ENCODE data around the gene SHISA8. TPM values are rescaled to one million over a fixed set of nuclear protein-coding genes. Genes with fewer than 3 reads are reported as not detected.

SHISA8 gene
- total RNA-seq, 2 donors from 2014 or later = 1.1 to 4.2 TPM

DNA sequence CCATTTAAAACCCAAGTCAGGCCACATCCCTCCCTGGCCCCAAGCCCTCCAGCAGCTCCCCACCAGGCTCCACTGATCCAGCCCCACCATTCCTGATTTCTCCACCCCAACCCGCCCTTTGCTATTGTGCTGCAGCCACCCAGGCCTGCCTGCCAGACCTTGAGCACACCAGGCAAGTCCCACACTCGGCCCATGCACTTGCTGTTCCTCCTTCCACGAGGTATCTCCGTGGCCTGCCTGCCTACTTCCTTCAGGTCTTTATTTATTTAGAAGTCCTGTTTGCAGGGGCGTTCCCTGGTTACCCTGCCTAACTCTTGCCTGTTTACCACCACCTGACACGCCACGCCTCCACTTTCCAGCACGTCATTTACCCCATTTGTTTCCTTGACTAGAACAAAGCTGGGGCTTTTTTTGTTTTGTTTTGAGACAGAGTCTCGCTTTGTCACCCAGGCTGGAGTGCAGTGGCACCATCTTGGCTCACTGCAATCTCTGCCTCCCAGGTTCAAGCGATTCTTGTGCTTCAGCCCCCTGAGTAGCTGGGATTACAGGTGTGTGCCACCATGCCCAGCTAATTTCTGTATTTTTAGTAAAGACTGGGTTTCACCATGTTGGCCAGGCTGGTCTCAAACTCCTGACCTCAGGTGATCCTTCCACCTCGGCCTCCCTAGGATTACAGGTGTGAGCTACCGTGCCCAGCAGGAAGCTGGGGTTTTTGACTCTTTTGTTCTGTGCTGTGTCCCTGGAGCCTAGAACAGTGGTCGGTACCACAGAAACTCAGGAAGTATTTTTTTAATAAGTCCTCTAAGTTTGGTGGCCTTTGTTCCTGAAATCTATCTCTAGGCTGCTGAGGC is 25.3 kb upstream of the SHISA8 start:
- Mint-ChIP-seq H3K27ac (peak overlapping the region; percentile 94 to 99), H3K9me3 (no peaks in the 10 kb centered on the region), H3K36me3 (peaks cover 48 to 49% of the 10 kb centered on the region in 2 donors)
- ATAC-seq = peak; percentile 76 to 84
- peak; percentile 87 to 90 for DNase-seq (ENCODE audit: low spot score in 2 of 2)

DNA sequence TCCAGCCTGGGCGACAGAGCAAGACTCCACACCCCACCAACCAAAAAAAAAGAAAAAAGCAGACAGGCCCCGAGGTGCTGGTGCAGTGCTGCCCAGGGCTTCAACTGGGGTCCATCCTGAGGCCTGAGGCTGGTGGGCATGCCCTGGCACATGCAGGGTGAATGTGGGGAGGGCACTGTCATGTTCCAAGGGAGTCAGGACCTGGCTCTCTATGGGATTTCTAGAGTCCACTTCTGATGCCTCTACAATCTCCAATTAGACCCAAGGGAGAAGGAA is 22.0 kb upstream of the SHISA8 start:
- Mint-ChIP-seq H3K36me3 (peaks cover 21 to 24% of the 10 kb centered on the region in 2 donors), H3K27ac (no peak overlapping the region)

DNA sequence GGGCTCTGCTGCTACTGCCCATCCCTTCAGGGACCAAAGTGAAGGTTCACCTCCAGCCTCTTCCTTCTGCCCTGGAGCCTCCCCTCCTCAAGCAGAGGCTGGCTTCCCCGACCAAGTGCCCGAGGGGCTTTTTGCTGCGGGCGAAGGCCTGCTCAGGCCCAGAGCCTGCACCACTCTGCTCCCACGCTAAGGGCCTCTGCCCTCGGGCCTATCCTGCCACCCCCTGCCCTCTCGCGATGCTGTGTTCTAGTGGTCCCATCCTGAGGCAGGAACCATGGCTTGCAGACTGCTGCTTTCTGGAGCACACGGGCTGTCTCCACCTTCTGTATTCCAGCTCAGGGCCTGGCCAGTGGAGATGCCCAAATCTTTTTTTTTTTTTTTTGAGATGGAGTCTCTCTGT is 20.6 kb upstream of the SHISA8 start:
- ATAC-seq = no peak
- Mint-ChIP-seq H3K9me3 (no peaks in the 10 kb centered on the region), H3K27ac (peak overlapping the region in 1 of 2 donors; percentile 55), H3K36me3 (peaks cover 10 to 12% of the 10 kb centered on the region in 2 donors)
- DNase-seq (ENCODE audit: low spot score in 2 of 2) = no peak

More for the DNA sequence above, 22.0 kb upstream of the SHISA8 start:
- no peak for DNase-seq (ENCODE audit: low spot score in 2 of 2)
- H3K9me3 Mint-ChIP-seq = no peaks in the 10 kb centered on the region
- no peak for ATAC-seq

DNA sequence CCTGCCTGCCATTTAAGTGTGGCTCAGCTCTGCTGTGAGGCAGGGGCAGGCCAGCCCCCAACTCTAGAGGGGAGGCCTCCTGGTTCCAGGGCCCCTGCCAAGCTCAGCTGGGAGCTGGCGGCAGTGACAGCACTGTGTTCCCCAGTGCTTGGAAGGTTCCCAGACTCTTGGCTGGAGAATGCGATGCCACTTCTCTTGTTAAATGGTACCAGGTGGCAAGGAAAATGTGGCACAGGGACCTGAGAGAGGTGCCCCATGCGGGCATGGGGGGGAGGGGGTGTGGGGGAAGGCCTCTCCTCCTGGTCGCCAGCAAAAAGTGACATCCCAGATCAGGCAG is 20.1 kb upstream of the SHISA8 start:
- no peak for ATAC-seq
- Mint-ChIP-seq H3K36me3 (peaks cover 10 to 12% of the 10 kb centered on the region in 2 donors), H3K9me3 (no peaks in the 10 kb centered on the region), H3K27ac (no peak overlapping the region)
- DNase-seq (ENCODE audit: low spot score in 2 of 2) = no peak

DNA sequence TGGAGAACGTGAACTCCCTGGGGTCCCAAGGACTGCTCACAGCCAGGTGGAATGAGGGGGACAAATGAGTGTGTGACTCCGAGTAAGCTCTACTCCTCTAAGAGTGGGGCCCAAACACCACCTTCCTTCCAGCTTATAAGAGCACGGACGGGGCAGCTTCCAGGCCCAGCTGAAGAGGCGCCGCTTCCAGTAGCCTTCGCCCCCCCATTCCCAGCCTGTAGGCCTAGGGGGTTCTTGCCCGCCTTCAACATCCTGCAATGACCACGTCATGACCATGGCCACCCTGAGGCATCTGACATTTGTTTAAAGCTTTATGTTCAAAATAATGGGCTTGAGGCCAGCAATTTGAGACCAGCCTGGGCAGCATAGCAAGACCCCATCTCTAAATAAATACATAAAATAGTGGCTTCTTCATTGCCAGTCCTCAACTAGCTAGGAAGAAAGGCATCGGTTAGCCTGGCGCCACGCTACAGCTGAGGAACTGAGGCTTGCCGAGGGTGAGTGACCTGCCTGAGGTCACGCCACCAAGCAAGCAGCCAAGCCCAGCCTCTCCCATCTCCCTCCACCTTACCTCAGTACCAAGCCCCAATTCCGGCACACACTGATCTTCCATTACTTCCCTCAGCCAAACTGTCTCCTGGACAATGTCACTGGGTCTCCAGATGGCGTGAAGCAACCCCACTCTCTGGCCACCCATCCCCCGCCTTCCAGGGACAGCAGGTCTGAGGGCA is 19.6 kb upstream of the SHISA8 start:
- no peak overlapping the region for H3K27ac Mint-ChIP-seq
- ATAC-seq (no peak), DNase-seq (ENCODE audit: low spot score in 2 of 2) (no peak)
- H3K9me3 Mint-ChIP-seq = no peaks in the 10 kb centered on the region
- H3K36me3 Mint-ChIP-seq = peaks cover 8 to 10% of the 10 kb centered on the region in 2 donors

DNA sequence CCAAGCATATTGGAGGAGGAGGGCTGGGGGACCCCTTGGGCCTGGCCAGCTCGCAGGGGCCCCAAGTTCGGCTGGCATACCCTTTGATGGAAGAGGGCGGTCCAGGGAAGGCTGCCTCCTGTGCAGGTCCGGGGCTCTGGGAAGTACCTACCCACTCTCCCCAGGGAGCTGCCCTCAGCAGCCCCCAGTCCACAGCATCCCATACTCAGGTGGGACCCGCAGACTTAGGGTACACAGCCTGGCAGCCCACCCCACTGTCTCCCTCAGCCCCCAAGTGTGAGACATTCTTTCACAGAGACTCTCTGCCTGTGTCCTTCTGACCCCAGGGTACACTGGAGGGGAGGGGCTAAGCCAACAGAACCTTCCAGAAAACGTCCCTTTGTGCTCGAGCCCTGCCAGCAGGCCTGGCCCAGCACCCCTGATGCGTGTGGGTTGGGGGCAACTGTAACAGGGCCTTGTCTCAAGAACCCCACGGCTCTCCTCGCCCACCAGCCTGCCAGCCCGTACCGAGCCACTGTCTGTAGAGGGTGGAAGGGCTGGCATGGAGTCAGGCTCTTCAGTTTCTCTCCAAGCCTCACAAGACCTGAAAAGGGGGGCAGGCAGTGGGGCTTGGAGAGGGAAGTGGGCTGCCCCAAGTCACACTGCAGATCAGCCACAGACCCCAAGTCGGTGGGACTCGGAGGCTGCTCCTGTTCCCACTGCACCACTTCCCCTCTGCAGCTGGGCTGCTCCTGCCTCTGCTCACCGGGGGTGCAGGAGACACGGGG is 18.7 kb upstream of the SHISA8 start:
- H3K27ac Mint-ChIP-seq = peak overlapping the region in 1 of 2 donors; percentile 61
- peaks cover 2 to 4% of the 10 kb centered on the region in 2 donors for H3K36me3 Mint-ChIP-seq
- DNase-seq (ENCODE audit: low spot score in 2 of 2) = no peak
- H3K9me3 Mint-ChIP-seq = no peaks in the 10 kb centered on the region
- peak in 1 of 2 donors; percentile 11 for ATAC-seq

DNA sequence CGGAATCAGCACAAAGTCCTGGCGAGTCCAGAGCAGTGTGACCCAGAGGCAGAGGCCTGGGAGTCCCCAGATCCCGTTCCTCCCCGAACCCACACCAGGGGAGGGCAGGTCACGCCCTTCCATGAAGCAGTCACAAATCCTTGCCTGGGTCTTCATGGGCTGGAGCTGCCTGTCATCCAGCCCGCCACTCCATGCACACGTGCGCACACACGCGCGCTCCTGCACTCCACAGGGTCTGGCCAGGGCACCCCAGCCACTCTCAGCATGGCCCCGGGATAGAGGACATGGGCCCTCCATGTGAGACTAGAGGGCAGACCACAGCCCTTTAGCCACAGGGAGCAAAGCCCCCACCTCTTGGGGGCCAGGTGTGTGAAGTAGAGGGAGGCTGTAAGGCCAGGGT is 17.5 kb upstream of the SHISA8 start:
- DNase-seq (ENCODE audit: low spot score in 2 of 2) (no peak), ATAC-seq (peak in 1 of 2 donors; percentile 3)
- Mint-ChIP-seq H3K9me3 (no peaks in the 10 kb centered on the region), H3K27ac (no peak overlapping the region), H3K36me3 (peaks cover 0 to 4% of the 10 kb centered on the region in 2 donors)

DNA sequence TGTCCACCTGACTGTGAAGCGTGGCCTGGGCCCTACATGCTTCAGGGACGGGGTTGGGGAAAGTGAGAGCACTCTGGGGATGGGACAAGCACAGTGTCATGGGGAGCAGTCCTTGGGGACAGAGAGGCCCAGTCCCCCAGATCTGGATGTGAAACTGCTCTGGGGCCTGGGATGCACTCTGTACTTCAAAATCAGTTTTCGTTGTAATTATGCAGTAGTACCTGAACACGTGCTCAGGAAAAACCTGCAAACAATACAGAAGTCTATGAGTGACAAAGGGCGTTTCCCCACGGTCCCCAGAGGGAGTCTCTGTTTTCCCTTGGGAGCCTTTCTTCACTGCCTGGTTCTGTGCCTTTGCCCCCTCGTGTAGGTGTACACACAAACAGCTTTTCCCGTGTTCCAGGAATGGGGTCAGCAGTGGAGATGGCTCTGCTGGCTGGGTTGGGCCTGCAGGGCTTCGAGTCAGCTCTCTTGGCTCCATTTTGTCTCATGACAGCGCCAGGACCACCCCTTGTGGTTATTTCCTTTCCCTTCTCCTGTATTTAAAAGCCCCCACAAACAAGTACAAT is 16.9 kb upstream of the SHISA8 start:
- peak overlapping the region in 1 of 2 donors; percentile 79 for H3K27ac Mint-ChIP-seq
- DNase-seq (ENCODE audit: low spot score in 2 of 2) = no peak
- H3K36me3 Mint-ChIP-seq = peaks cover 0 to 4% of the 10 kb centered on the region in 2 donors
- no peaks in the 10 kb centered on the region for H3K9me3 Mint-ChIP-seq
- no peak for ATAC-seq

DNA sequence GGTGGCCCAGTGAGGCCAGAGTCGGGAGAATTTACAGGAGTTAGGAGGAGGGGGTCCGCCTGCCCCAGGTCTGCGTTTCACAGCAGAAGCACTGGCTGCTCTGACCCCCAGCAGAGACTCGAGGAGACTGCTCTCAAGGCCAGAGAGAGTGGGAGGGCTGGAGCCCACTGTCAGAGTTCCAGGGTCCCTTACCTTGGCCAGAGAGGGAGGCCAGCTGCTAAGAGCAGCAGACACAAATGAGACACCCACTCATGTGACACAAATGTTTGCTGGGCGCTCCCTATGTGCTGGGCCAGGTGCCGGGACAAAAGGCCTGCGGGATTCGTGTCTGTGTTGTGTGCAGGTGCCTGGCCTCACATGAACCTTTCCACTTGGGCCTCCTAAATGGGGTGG is 14.5 kb upstream of the SHISA8 start:
- Mint-ChIP-seq H3K9me3 (no peaks in the 10 kb centered on the region), H3K27ac (peak overlapping the region in 1 of 2 donors; percentile 29), H3K36me3 (no peaks in the 10 kb centered on the region)
- no peak for DNase-seq (ENCODE audit: low spot score in 2 of 2)
- ATAC-seq = no peak

DNA sequence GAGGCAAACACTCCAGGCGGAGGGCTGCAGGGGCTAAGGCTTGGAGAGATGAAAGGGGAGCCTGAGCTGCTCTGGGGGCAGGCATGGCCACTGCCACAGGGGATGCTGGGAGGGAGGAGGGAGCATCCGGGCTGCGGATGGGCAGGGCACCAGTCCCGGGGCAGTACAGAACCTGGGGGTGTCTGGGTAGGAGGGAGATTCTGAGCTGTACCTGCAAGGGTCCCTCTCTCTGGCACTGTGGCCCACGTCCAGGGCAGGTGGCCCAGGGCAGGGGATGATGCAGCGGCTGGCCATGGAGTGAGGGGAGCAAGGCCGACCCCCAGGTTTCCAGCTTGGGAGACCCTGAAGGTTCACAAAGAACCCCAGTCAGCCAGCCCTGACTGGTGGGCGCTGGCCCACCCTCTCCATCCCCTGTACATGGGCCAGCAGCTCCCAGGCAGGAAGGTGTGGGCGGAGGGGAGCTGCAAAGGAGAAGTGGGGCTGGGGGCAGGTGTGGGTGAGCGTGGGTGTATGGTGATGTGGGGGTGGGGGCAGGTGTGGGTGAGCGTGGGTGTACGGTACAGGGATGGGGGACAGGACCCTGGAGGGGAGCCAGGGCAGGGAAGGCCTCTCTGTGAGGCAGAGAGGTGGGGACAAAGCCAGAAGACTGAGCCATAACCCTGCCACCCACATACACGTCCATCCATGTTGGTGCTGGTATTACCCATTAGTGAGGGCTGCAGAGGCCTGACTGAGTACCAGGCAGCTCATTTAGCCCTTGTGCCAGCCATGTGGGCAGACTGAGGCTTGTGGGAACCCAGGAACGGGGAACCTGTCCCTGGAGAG is 13.9 kb upstream of the SHISA8 start:
- Mint-ChIP-seq H3K9me3 (no peaks in the 10 kb centered on the region), H3K27ac (peak overlapping the region in 1 of 2 donors; percentile 29), H3K36me3 (no peaks in the 10 kb centered on the region)
- ATAC-seq (no peak), DNase-seq (ENCODE audit: low spot score in 2 of 2) (no peak)

DNA sequence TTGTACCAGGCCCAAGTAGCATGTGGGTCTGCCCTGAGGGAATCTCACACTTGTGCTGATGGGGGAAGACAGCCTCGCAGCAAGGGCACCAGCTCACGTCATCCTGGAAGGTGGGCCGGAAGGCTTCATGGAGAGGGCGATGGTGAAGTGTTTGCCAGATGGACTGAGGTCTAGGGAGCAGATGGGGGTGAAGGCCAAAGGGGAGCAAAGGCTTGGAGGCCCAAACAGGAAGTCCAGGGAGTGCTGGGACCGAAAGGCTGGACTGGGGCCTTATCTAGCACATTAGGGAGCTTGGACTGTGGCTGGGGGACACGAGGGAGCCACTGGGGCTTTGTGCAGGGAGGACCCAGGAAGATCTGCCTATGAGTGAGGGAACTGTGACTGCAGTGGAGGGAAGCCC is 12.9 kb upstream of the SHISA8 start:
- H3K9me3 Mint-ChIP-seq = no peaks in the 10 kb centered on the region
- H3K27ac Mint-ChIP-seq = peak overlapping the region in 1 of 2 donors; percentile 79
- no peaks in the 10 kb centered on the region for H3K36me3 Mint-ChIP-seq
- DNase-seq (ENCODE audit: low spot score in 2 of 2) (no peak), ATAC-seq (no peak)

DNA sequence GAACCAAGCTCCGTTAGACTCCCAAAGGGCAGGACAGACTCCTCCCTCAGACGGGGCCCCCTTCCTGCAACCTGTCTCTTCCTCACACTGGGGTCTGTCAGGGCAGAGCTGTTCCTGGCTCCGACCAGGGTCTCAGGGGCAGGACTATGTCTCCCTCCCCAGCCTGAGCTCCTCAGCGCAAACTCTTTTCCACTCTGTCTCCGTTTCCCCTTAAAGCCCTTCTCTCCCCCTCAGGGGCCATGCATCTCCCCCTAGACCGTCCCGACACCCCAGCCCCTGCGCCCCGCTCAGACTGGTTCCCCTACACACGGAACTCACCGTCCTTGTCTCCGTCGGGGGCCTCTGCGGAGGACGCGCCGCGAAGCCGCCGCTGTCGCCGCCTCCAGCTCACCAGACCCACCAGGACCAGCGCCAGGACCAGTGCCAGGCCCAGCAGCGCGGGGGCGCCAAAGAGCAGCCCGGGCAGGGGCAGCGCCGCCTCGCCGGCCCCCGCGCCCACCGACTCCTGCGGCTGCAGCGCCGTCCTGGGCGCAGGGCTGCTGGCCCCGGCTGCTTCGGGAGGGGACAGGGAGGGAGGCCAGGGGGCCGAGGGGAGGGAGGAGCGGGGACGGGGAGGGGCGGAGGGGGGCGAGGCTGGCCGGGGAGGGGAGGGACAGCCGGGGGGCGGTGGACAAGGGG is 11.0 kb upstream of the SHISA8 start:
- H3K36me3 Mint-ChIP-seq = no peaks in the 10 kb centered on the region
- peak in 1 of 2 donors; percentile 90 for DNase-seq (ENCODE audit: low spot score in 2 of 2)

DNA sequence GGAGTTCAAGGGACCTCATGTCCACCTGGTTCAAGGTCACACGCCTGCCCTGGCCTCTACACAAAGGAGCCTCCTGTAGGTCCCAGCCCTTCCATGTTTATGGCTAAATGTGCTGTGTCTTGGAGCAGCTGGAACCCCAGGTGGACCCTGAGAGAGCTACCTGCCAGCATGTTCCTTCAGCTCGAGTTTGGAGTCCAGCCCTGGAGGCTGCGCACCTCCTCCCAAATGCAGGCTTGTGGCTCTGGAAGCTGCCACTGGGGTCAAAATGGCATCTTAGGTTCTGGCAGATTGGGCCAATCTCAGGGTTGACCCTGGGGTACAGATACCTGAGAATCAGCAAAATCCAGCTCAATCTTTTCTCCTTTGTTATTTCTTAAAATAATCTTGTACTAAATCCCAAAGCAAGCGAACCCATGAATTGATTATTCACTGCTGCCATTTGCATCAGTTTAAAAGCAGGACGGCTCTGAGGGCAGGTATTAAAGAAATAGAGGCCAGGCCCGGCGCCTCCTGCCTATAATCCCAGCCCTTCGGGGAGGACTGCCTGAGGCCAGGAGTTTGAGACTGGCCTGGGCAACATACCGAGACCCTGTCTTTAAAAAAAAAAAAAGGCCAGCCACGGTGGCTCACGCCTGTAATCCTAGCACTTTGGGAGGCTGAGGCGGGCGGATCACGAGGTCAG is 8.9 kb upstream of the SHISA8 start:
- H3K36me3 Mint-ChIP-seq = no peaks in the 10 kb centered on the region
- H3K27ac Mint-ChIP-seq = no peak overlapping the region
- DNase-seq (ENCODE audit: low spot score in 2 of 2) (no peak), ATAC-seq (no peak)
- H3K9me3 Mint-ChIP-seq = no peaks in the 10 kb centered on the region

More for the DNA sequence above, 11.0 kb upstream of the SHISA8 start:
- peak overlapping the region in 1 of 2 donors; percentile 44 for H3K27ac Mint-ChIP-seq
- ATAC-seq = peak; percentile 55 to 79
- H3K9me3 Mint-ChIP-seq = no peaks in the 10 kb centered on the region

DNA sequence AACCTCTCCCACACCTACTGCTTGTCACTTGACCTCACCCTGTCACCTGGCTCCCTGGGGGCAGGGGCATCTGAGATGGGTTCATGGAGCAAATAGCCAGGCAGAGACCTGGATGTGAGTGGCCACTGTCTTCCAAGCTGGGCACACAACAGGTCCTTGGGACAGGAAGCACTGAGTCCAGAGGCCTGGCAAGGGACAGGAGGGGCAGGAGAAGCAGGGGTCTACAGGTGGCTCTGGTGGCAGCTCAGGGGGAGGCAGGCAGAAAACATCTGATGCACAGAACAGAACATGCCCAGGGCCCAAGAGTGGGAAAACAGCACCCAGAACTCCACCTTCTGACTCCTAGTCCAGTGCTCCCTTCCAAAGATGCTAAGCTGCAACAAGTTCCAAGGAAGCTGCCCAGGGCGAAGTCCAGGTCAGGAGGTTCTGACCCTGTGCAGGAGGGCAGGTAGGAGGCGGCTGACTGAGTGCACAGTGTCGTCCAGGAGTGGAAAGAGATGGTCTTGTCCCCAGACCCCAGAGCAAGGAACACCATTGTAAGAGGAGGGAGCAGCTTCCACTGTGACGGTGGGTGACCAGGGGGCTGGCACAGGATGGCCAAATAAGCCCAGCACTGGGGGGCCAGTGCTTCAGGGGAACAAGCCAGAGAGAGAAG is 8.2 kb upstream of the SHISA8 start:
- no peak overlapping the region for H3K27ac Mint-ChIP-seq
- no peaks in the 10 kb centered on the region for H3K9me3 Mint-ChIP-seq
- DNase-seq (ENCODE audit: low spot score in 2 of 2) (no peak), ATAC-seq (no peak)
- H3K36me3 Mint-ChIP-seq = no peaks in the 10 kb centered on the region

DNA sequence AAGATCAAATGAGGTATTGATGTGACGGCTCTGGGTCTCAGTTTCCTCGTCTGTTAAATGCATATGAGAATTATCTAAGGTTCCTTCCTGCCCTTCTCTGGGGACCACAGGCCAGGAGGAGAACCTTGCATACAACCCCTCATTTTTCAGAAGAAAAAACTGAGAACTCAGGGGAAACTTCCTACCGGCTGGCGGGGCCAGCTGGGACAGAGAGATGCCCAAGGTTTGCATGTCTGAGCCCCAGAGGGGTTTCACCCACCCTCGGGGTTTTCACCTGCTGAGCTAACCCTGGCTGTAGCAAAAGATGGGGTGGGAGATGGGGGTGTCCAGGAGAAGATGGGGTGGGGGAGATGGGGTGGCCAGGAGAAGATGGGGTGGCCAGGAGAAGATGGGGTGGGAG is 7.5 kb upstream of the SHISA8 start:
- Mint-ChIP-seq H3K27ac (no peak overlapping the region), H3K36me3 (no peaks in the 10 kb centered on the region), H3K9me3 (no peaks in the 10 kb centered on the region)
- DNase-seq (ENCODE audit: low spot score in 2 of 2) (no peak), ATAC-seq (no peak)

All from activated naive CD4-positive, alpha-beta T cell treated with anti-CD3 and anti-CD28 coated beads, Interleukin-2, amount 50 U/mL, for 72 hours (primary cell).